ENCODE results near the gene MYO1E.

DNA sequence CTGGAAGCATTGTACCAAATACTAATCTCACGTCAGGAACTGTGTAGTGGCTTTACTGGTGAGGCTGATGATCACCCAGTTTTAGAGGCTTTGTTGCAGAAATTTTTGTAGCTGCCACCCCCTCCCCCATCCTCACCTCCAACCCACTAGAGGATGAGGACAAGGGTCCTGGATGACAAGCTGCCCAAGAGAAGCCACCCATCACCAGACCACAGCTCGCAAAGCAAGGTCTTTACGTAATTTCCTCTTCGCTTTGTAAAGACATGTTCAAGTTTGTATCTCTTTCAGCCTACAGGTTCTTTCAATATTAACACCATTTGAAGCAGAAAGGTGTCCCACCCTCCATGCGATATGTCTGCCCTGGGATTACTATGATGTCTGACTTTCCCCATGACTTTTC is 91.8 kb downstream of the MYO1E start:
- TF ChIP-seq POLR2A (IDR thresholded peaks at IDR 0.05) (no peak), EP300 (IDR thresholded peaks at IDR 0.05; ENCODE audit: low read depth) (no peak), POLR2AphosphoS5 (IDR thresholded peaks at IDR 0.05) (no peak)
- TF ChIP-seq, protein P1, sequence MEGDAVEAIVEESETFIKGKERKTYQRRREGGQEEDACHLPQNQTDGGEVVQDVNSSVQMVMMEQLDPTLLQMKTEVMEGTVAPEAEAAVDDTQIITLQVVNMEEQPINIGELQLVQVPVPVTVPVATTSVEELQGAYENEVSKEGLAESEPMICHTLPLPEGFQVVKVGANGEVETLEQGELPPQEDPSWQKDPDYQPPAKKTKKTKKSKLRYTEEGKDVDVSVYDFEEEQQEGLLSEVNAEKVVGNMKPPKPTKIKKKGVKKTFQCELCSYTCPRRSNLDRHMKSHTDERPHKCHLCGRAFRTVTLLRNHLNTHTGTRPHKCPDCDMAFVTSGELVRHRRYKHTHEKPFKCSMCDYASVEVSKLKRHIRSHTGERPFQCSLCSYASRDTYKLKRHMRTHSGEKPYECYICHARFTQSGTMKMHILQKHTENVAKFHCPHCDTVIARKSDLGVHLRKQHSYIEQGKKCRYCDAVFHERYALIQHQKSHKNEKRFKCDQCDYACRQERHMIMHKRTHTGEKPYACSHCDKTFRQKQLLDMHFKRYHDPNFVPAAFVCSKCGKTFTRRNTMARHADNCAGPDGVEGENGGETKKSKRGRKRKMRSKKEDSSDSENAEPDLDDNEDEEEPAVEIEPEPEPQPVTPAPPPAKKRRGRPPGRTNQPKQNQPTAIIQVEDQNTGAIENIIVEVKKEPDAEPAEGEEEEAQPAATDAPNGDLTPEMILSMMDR (IDR thresholded peaks at IDR 0.05): no peak

Data from transverse colon (tissue), 4 donors.